ENCODE results near the gene MDH1B.

The MDH1B gene

GRCh38 chr2:206733341-206733740 lies 31.8 kb downstream of the MDH1B start:
- CTCF ChIA-PET = no interaction called here
- no peak for TF ChIP-seq CTCF (IDR thresholded peaks at IDR 0.05; ENCODE audit: control extremely low read depth, extremely low read depth, low read depth, missing control alignments)
- POLR2A ChIA-PET = no interaction called here
- DNase-seq (ENCODE audit: extremely low spot score) = no peak

GRCh38 chr2:206728277-206729199 lies 36.6 kb downstream of the MDH1B start:
- no peak for DNase-seq (ENCODE audit: extremely low spot score)
- POLR2A ChIA-PET = no interaction called here
- TF ChIP-seq CTCF (IDR thresholded peaks at IDR 0.05; ENCODE audit: control extremely low read depth, extremely low read depth, low read depth, missing control alignments) = no peak
- CTCF ChIA-PET = interaction anchor here (1.0 to 2.5 kb wide), 4 partner anchors 9 to 54 kb away, joined by 3 to 9 read pairs (median 6); no protein-coding TSS in a partner anchor

- TF ChIP-seq CTCF (IDR thresholded peaks at IDR 0.05; ENCODE audit: control extremely low read depth, extremely low read depth, low read depth, missing control alignments) = no peak
- ChIA-PET POLR2A (no interaction called here), CTCF (no interaction called here)
- no peak for DNase-seq (ENCODE audit: extremely low spot score)
These were observed 37.8 kb downstream of the MDH1B start for GRCh38 chr2:206727287-206727686.

- CTCF ChIA-PET = interaction anchor here (1.3 kb wide), 1 partner anchor 291 kb away, joined by 3 read pairs; no protein-coding TSS in a partner anchor
- POLR2A ChIA-PET = no interaction called here
- no peak for DNase-seq (ENCODE audit: extremely low spot score)
These were observed 41.8 kb downstream of the MDH1B start for GRCh38 chr2:206723288-206723687.

GRCh38 chr2:206721256-206721920 lies 43.7 kb downstream of the MDH1B start:
- POLR2A ChIA-PET = no interaction called here
- CTCF ChIA-PET = no interaction called here
- no peak for TF ChIP-seq CTCF (IDR thresholded peaks at IDR 0.05; ENCODE audit: control extremely low read depth, extremely low read depth, low read depth, missing control alignments)
- peak; percentile 21 for DNase-seq (ENCODE audit: extremely low spot score)

More at GRCh38 chr2:206723288-206723687, 41.8 kb downstream of the MDH1B start:
- no peak for TF ChIP-seq CTCF (IDR thresholded peaks at IDR 0.05; ENCODE audit: control extremely low read depth, extremely low read depth, low read depth, missing control alignments)

- TF ChIP-seq CTCF (IDR thresholded peaks at IDR 0.05; ENCODE audit: control extremely low read depth, extremely low read depth, low read depth, missing control alignments) = no peak
- no peak for DNase-seq (ENCODE audit: extremely low spot score)
- POLR2A ChIA-PET = interaction anchor here (0.7 kb wide), 1 partner anchor 613 kb away, joined by 3 read pairs; no protein-coding TSS in a partner anchor
- CTCF ChIA-PET = interaction anchor here (1.0 kb wide), 1 partner anchor 12 kb away, joined by 3 read pairs; no protein-coding TSS in a partner anchor
These were observed 46.8 kb downstream of the MDH1B start, which contains the start of gene DYTN for GRCh38 chr2:206718296-206718695. TSS of gene DYTN (minus strand) at chr2:206718396. CDS start at chr2:206718279, 117 bp downstream.

Data from GM10248 (cell line).